Hematopoietic multipotent progenitor cell treated with erythropoietin and hydrocortisone succinate and interleukin-3 and kit ligand, for 17 days (in vitro differentiated cells): ENCODE measurements around the gene MYO10.
"Not testable (repeated sequence)": the region's sequence is repeated elsewhere in the genome, so short reads cannot be mapped to it uniquely, and the experiment has no call there.

Experiments used
- DNase-seq: peaks from one replicate; pipeline ENCODE4 v3.0.0-alpha.2; 2015; ENCODE audit warnings: low spot score

Gene MYO10

GRCh38 chr5:16936150-16936988 lies at the start of gene MYO10:
Gene MYO10 (minus strand): TSS chr5:16936288. CDS start chr5:16935808, 480 bp downstream.
- peak; percentile 56 for DNase-seq

- not testable (repeated sequence) for DNase-seq
Measured at GRCh38 chr5:16985304-16985703, 49.2 kb upstream of the MYO10 start.

- no peak for DNase-seq
Measured at GRCh38 chr5:16983972-16984371, 47.9 kb upstream of the MYO10 start.

- DNase-seq = no peak
Measured at GRCh38 chr5:16983022-16983639, 47.0 kb upstream of the MYO10 start.

- DNase-seq = no peak
Measured at GRCh38 chr5:16981700-16982099, 45.6 kb upstream of the MYO10 start.

- no peak for DNase-seq
Measured at GRCh38 chr5:16980983-16981382, 44.9 kb upstream of the MYO10 start.

- DNase-seq = no peak
Measured at GRCh38 chr5:16978296-16978695, 42.2 kb upstream of the MYO10 start.

- no peak for DNase-seq
Measured at GRCh38 chr5:16976625-16977008, 40.5 kb upstream of the MYO10 start.

GRCh38 chr5:16975950-16976624 lies 40.0 kb upstream of the MYO10 start:
- no peak for DNase-seq

GRCh38 chr5:16974981-16975380 lies 38.9 kb upstream of the MYO10 start:
- DNase-seq = no peak

- no peak for DNase-seq
Measured at GRCh38 chr5:16970826-16971225, 34.7 kb upstream of the MYO10 start.

GRCh38 chr5:16970260-16970659 lies 34.2 kb upstream of the MYO10 start:
- DNase-seq = no peak

GRCh38 chr5:16965581-16965980 lies 29.5 kb upstream of the MYO10 start:
- no peak for DNase-seq

GRCh38 chr5:16963821-16964220 lies 27.7 kb upstream of the MYO10 start:
- DNase-seq = no peak

GRCh38 chr5:16961131-16961530 lies 25.0 kb upstream of the MYO10 start:
- DNase-seq = no peak

GRCh38 chr5:16957304-16958196 lies 21.5 kb upstream of the MYO10 start:
- DNase-seq = no peak

- no peak for DNase-seq
Measured at GRCh38 chr5:16953729-16954128, 17.6 kb upstream of the MYO10 start.

- no peak for DNase-seq
Measured at GRCh38 chr5:16952968-16953671, 17.0 kb upstream of the MYO10 start.

GRCh38 chr5:16946725-16947124 lies 10.6 kb upstream of the MYO10 start:
- DNase-seq = no peak

GRCh38 chr5:16944816-16945562 lies 8.9 kb upstream of the MYO10 start:
- no peak for DNase-seq
